Fibroblast of lung (primary cell): ENCODE measurements around the gene GABBR1. TPM values are rescaled to one million over a fixed set of nuclear protein-coding genes. Genes with fewer than 3 reads are reported as not detected.
"Not testable (repeated sequence)": the region's sequence is repeated elsewhere in the genome, so short reads cannot be mapped to it uniquely, and the experiment has no call there.

Experiments used
- DNase-seq, 2 donors: peaks; one replicate each; pipeline versions ENCODE4 v3.0.0 to v3.0.0-alpha.2; 2010; ENCODE audit warnings: low read depth in 2 of 2
- H2AFZ ChIP-seq: 2 replicates; pipeline ENCODE4 v1.5.1; 2012; ENCODE audit warnings: low read length, control low read depth, inconsistent platforms
- H3K27ac ChIP-seq: 2 replicates; pipeline ENCODE4 v1.5.1; 2011; ENCODE audit warnings: low read length, control low read depth; ENCODE audit not compliant: insufficient read depth
- H3K27me3 ChIP-seq: 2 replicates; pipeline ENCODE4 v1.5.1; 2011; ENCODE audit warnings: mild to moderate bottlenecking, low read length; ENCODE audit not compliant: control insufficient read depth, insufficient read depth
- H3K36me3 ChIP-seq: 2 replicates; pipeline ENCODE4 v1.5.1; 2011; ENCODE audit warnings: low read length; ENCODE audit not compliant: control insufficient read depth, insufficient read depth
- H3K4me1 ChIP-seq: 2 replicates; pipeline ENCODE4 v1.5.1; 2011; ENCODE audit warnings: low read length; ENCODE audit not compliant: control insufficient read depth, insufficient read depth; ENCODE audit errors: extremely low read depth
- H3K4me2 ChIP-seq: 2 replicates; pipeline ENCODE4 v1.5.1; 2011; ENCODE audit warnings: low read length, control low read depth; ENCODE audit not compliant: insufficient read depth; ENCODE audit errors: extremely low read depth
- H3K4me3 ChIP-seq, 4 experiments: fragments of 200-600 bp in 1 of 4; sonication (generic) in 1 of 4; replicated peaks in 1 of 4; 2 replicates each; pipeline ENCODE4 v1.5.1; 2011 to 2016; ENCODE audit warnings: low read length in 4 of 4, low read depth in 3 of 4, mild to moderate bottlenecking in 3 of 4, control low read depth in 2 of 4, inconsistent platforms in 1 of 4, mixed read lengths in 1 of 4; ENCODE audit not compliant: insufficient read depth in 1 of 4; ENCODE audit errors: control extremely low read depth in 1 of 4
- H3K79me2 ChIP-seq: 2 replicates; pipeline ENCODE4 v1.5.1; 2012; ENCODE audit warnings: mild to moderate bottlenecking, low read length, inconsistent platforms; ENCODE audit not compliant: control insufficient read depth, insufficient read depth
- H3K9ac ChIP-seq: 2 replicates; pipeline ENCODE4 v1.5.1; 2011; ENCODE audit warnings: mild to moderate bottlenecking, low read length, control low read depth; ENCODE audit not compliant: insufficient read depth
- H3K9me3 ChIP-seq: 2 replicates; pipeline ENCODE4 v1.5.1; 2012; ENCODE audit warnings: low read depth, low read length; ENCODE audit not compliant: control insufficient read depth, insufficient read depth
- H4K20me1 ChIP-seq: 2 replicates; pipeline ENCODE4 v1.5.1; 2011; ENCODE audit warnings: low read length; ENCODE audit not compliant: control insufficient read depth, insufficient read depth; ENCODE audit errors: extremely low read depth
- CTCF ChIP-seq, 2 donors: IDR thresholded peaks in 1 of 2; conservative IDR thresholded peaks in 1 of 2; 1 replicate in 1 of 2; 2 replicates in 1 of 2; pipeline ENCODE4 v1.5.1; 2011 to 2012; ENCODE audit warnings: low read length in 2 of 2, control low read depth in 1 of 2, inconsistent platforms in 1 of 2, low read depth in 1 of 2, mild to moderate bottlenecking in 1 of 2
- EZH2 ChIP-seq: IDR thresholded peaks from 2 replicates; pipeline ENCODE4 v1.5.1; 2012; ENCODE audit warnings: low read length, control low read depth, mild to moderate bottlenecking; ENCODE audit errors: missing control alignments
- polyA plus RNA-seq, 2 donors: library from polyadenylated mRNA; depleted of rRNA in 1 of 2; stranded (reverse) in 1 of 2; unstranded in 1 of 2; fragments of >200 nt; gene quantifications; 2 replicates each; pipeline ENCODE4 v1.2.1, GENCODE V29; 2011 to 2012; ENCODE audit warnings: missing spikeins in 1 of 2
- total RNA-seq: library from RNA; depleted of rRNA; stranded (reverse); fragments of >200 nt; gene quantifications from 2 replicates; pipeline ENCODE4 v1.2.1, GENCODE V29; 2014

Gene GABBR1
- total and polyA plus RNA-seq, 2 donors (not counting 1 experiment from before 2014, with no cell fraction given), result 10.9 to 13.4 TPM

- Histone ChIP-seq H3K9ac (no peak overlapping the region), H3K9me3 (no peaks in the 10 kb centered on the region), H2AFZ (no peak overlapping the region), H3K79me2 (no peaks in the 10 kb centered on the region), H3K27ac (no peak overlapping the region), H3K4me2 (no peak overlapping the region), H3K4me3 (no peak overlapping the region), H3K27me3 (no peaks in the 10 kb centered on the region), H3K36me3 (no peaks in the 10 kb centered on the region), H3K4me1 (no peaks in the 10 kb centered on the region), H4K20me1 (no peaks in the 10 kb centered on the region)
- TF ChIP-seq CTCF (conservative IDR thresholded peaks at IDR 0.05 in 1 of 2, IDR thresholded peaks at IDR 0.05 in 1 of 2; ENCODE audit: low read depth in 1 of 2, low read length in 2 of 2) (no peak), EZH2 (no peak)
- no peak for DNase-seq
Observed at GRCh38 chr6:29673161-29673560, 40.2 kb upstream of the GABBR1 start.

GRCh38 chr6:29672116-29672515, 39.1 kb upstream of the GABBR1 start:
- H3K9me3 ChIP-seq, H3K4me3 ChIP-seq, H3K79me2 ChIP-seq, H4K20me1 ChIP-seq, H2AFZ ChIP-seq, H3K4me1 ChIP-seq, H3K4me2 ChIP-seq, H3K9ac ChIP-seq, H3K27me3 ChIP-seq, DNase-seq, H3K36me3 ChIP-seq, H3K27ac ChIP-seq: not testable (repeated sequence)

GRCh38 chr6:29671026-29671425, 38.0 kb upstream of the GABBR1 start:
- no peak overlapping the region for H3K27ac ChIP-seq
- H3K9me3 ChIP-seq, result no peaks in the 10 kb centered on the region
- no peaks in the 10 kb centered on the region for H3K4me1 ChIP-seq
- H3K4me3 ChIP-seq, result no peak overlapping the region
- no peak overlapping the region for H3K4me2 ChIP-seq
- H2AFZ ChIP-seq, result no peak overlapping the region
- no peak for TF ChIP-seq CTCF (conservative IDR thresholded peaks at IDR 0.05 in 1 of 2, IDR thresholded peaks at IDR 0.05 in 1 of 2; ENCODE audit: low read depth in 1 of 2, low read length in 2 of 2)
- no peak for TF ChIP-seq EZH2
- no peak overlapping the region for H3K9ac ChIP-seq
- peaks cover 5% of the 10 kb centered on the region for H3K27me3 ChIP-seq
- H3K79me2 ChIP-seq, result no peaks in the 10 kb centered on the region
- no peaks in the 10 kb centered on the region for H4K20me1 ChIP-seq
- H3K36me3 ChIP-seq, result no peaks in the 10 kb centered on the region
- no peak for DNase-seq
